GM19025 (cell line): Measurements from ENCODE around the gene SERPINA10.
"Not testable (repeated sequence)": the region's sequence is repeated elsewhere in the genome, so short reads cannot be mapped to it uniquely, and the experiment has no call there.

ENCODE experiments used
- ATAC-seq: cut with Tn5 transposase; IDR thresholded peaks from one replicate; pipeline ENCODE4 v1.9.1; 2021; ENCODE audit warnings: mild to moderate bottlenecking, low read depth, moderate library complexity; ENCODE audit not compliant: unreplicated experiment

SERPINA10 gene

DNA sequence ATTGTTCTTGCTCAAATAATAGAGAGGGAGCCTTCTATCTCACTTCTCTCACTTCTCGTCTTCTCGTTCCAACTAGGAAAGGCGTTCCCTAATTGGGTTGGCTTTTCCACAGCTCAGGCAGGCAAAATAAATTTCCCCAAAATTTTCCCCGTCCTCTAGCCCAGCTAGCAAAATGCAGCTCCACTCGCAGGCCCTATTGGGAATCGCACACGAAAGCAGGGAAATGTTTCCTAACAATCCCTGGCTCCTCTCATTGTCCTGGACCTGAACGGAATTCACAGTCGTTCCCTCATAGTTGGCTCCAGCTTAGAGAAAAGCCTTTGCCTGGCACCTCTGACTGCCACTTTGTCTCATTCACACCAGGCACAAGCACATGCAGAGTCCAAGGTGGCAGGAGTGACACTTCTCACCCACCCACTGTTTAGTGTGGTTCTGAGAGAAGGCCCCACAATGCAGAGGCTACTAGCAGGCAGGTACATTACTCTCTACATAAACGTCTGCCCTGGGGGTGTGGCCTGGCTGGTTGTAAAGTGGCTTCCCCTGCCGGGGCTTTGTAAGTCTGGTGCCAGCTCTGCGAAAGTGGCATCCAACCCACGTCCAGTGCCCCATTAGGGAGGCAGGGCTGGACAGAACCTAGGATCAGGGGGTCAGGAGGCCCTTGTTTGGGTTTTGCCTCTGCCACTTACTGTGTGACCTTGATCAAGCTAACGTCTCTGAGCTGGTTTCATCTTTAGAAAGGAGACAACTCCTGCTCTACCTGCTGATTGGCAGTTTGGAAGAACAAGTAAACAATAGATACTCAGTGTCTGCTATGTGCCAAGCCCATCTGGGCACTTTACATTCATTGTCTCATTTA is 4.2 kb downstream of the SERPINA10 start:
- ATAC-seq: no peak

DNA sequence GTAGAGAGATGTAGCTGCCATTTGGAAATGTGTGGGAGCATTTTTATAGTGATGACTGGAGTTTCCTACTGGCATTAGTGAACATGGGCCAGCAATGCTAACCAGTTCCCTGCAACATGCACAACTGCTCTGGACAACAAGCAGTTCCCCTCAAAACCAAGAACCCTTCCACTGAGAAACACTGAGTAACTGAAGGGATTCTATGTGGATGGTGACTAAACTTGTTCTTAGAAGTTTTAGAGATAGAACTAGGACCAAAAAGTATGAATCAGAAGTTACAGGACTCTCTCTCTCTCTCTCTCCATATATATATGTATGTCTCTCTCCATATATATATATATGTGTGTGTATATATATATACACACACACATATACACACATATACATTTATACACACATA is 7.9 kb downstream of the SERPINA10 start:
- ATAC-seq: no peak

DNA sequence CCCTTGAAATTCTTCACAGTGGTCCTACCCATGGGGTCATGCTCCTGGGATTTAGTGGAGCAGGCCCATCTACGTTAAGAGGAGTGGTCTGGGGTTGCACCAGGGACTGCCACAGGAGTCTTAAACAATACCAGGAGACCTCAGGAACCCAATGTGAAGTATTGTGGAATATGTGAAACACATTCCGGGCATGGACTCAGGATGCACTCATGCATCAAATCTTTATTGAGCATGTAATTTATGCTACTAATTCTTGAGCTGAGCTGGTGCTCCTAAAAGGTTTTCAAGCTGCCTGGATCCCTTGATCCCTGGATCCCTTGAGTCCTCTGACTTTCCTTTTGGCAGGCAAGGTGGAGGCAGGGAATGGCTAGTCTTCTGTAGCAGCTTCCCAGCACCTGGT is 8.8 kb downstream of the SERPINA10 start:
- no peak for ATAC-seq

DNA sequence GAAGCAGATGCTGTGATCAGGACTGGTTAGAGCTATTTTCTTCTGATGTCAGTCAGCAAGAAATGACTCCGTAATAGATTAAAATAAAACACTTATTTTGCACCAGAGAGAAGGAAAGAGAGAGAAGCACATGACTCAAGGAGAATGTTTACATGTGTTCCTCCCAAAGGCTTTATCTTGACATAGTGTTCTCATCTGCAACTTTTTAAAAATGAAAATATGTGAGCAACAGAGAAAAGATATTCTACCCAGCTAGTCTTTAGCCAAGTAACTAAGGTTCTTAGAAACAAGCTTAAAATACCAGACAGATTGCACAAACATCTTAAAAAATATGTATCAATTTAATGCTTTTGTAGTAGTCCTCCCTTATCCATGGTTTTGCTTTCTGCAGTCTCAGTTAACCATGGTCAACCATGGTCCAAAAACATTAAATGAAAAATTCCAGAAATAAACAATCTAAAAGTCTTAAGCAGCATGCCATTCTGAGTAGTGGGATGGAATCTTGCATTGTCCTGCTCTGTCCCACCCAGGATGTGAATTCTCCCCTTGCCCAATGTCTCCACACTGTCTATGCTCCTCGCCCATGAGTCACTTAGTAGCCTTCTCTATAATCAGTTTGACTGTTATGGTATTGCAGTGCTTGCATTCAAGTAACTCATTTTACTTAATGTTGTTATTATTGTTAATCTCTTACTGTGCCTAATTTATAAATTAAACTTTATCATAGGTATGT is 9.9 kb downstream of the SERPINA10 start:
- ATAC-seq: no peak

DNA sequence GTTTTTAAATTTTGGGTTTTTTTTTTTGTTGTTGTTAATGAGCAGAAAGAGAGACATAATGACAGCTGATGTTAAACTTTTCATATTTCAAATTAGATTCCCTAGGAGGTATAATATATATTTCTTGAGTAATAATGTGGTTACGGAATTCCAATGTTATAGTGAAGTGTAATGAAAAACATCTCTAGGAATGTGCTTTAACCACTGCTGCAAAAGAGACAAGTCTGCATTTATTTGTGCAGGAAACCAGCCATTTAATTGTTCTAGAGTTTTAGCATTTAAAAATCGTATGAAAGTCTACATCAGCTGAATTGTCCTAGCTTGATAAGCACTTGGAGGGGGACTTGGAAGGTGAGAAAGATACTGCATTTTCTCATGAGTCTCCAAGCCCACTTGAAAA is 14.3 kb downstream of the SERPINA10 start:
- ATAC-seq: no peak

DNA sequence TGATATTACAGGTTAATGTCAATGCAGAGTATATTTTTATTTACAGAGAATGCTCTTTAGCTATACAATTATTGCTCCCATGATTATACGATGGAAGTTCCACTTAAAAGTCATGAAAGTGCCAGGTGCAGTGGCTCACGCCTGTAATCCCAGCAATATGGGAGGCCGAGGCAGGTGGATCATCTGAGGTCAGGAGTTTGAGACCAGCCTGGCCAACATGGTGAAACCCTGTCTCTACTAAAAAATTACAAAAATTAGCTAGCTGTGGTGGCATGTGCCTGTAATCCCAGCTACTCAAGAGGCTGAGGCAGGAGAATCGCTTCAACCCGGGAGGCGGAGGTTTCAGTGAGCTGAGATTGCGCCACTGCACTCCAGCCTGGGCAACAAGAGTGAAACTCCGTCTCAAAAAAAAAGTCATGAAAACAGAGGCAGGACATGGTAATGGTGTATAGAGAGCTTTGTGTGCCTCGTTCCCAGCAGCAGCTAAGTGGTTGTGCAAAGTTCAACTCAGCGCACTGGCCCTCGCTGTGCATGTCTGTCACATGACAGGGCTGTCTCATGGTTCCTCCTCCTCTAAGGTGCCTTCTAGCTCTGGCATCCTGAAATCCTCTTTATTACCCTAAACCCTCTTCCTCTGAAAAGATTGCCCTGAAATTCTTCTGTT is 16.0 kb downstream of the SERPINA10 start:
- not testable (repeated sequence) for ATAC-seq

DNA sequence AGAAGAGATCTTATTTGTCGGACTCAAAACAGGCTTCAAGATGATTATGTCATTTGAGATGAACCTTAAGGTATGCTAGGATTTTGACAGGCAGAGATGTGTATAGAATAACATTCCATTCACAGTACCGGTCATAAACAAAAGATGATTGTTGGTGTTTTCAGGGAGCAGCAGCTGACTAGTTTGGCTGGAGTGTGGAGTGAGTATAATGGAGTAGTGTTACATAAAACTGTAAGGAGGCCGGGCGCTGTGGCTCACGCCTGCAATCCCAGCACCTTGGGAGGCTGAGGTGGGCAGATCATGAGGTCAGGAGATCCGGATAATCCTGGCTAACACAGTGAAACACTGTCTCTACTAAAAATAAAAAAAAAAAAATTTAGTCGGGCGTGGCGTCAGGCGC is 23.9 kb downstream of the SERPINA10 start:
- ATAC-seq: no peak

DNA sequence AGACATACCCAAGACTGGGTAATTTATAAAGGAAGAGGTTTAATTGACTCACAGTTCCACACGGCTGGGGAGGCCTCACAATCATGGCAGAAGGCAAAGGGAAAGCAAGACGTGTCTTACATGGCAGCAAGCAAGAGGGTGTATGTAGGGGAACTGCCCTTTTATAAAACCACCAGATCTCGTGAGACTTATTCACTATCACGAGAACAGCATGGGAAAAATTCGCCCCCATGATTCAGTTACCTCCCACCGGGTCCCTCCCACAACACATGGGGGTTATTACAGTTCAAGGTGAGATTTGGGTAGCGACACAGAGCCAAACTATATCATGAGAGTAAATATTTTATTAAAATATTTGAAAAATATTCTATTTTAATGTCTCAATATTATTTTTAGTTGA is 24.5 kb downstream of the SERPINA10 start:
- not testable (repeated sequence) for ATAC-seq

DNA sequence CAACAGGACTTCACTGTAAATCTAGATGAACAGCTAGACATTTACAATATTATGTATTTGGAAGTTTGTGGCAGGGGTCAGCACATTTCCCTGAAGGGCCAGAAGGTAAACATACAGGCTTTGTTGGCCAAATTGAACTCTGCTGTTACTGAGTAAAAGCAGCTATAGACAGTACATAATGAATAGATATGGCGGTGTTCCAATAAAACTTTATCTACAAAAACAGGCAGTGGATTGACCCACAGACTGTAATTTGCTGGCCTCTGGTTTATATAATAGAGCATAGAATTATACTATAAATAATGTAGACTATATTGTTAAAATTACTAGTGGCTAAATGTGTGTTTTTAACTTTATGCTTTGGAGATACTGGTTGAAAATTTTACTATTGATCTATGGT is 25.7 kb downstream of the SERPINA10 start:
- ATAC-seq: no peak

DNA sequence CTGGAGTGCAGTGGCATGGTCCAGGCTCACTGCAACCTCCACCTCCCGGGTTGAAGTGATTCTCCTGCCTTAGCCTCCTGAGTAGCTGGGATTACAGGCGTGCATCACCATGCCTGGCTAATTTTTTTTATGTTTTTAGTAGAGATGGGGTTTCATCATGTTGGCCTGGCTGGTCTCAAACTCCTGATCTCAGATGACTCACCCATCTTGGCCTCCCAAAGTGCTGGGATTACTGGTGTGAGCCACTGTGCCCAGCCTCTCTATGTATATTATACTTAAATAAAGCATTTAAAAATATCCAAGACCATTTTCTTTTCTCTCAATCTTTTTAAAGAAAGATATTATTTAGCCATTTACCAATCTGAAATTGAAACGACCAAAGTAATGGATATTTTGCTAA is 28.9 kb downstream of the SERPINA10 start:
- not testable (repeated sequence) for ATAC-seq

DNA sequence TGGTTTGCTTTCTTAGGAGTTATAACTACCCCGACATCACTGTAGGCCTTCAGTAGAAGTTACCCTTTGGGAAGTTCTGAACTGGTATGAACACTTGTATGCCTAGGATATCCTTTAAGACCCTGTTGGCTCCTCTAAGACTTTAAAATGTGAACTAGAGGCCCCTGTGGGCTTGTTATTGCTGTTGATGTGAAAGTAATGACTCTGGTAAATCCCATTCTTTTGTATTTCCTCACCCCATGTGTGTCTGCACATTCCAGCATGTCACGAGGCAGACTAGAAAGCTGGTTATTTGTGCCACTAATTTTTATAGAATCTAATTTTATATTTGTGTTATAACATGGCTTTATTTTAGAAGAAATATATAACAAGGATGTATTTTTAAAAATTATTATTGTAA is 48.9 kb downstream of the SERPINA10 start:
- no peak for ATAC-seq

DNA sequence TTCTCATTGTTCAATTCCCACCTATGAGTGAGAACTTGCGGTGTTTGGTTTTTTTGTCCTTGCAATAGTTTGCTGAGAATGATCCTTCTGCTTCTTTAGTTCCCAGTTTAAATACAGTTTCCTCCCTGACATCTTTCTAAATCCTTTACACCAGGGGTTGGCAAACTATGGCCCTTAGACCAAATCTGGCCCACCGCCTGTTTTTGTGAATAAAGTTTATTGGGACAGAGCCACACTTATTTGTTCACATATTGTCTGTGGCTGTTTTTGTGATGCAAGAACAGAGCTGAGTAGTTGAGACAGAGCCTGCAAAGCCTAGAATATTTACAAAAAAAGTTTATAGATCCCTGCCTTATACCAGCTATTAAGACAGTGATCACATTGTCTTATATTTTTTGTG is 53.7 kb downstream of the SERPINA10 start:
- no peak for ATAC-seq

DNA sequence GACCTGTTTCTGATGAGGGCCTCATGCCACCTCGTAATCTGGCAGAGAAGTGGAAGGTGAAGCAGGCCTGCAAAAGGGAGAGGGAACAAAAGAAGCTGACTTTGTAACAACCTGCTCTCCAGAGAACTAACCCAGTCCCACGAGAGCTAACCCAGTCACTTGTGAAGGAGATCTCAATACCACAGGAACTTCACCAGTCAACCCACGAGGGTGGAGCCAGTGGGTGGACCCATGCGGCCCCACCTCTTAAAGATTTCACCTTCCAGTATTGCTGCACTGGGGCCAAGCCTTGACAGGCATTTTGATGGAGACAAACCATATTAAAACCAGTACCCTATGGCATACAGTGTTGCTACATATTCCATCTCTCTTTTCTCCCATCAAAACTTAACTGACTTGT is 55.1 kb downstream of the SERPINA10 start:
- no peak for ATAC-seq

DNA sequence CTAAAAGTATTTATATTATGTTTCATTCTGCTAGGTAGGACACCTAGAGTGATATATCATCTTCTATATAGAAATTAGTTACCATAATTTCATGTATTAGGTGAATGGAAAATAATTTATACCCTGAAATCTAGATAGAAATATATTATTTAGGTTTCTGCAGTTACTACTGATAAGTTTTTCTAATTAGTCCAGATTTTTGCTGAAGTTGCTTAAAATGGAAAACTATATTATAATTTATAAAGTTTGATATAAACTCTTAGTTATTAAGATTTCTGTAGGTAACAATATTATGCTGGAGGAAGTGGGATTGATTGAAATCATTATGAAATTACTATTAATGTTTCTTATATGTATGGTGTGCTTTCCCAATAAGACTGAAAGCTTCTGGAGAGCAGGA is 56.0 kb downstream of the SERPINA10 start:
- no peak for ATAC-seq
